K562 (cell line): ENCODE results near the gene HLCS. TPM values are rescaled to one million over a fixed set of nuclear protein-coding genes. Genes with fewer than 3 reads are reported as not detected.

Experiments used
- ATAC-seq: fragments of 200-7000 bp; cut with Tn5 transposase; 3 replicates; pipeline ENCODE4 v1.9.1; 2020; ENCODE audit warnings: moderate library complexity
- BruUV-seq: library from RNA; stranded (reverse); fragments of 400-500 nt; replicated peaks from 2 replicates; lab custom pipeline; 2021; lab: Mats Ljungman, UMichigan
- CTCF ChIA-PET: fragments of 300-600 bp; formaldehyde crosslinking; extraction: SDS; loops from one replicate; lab custom pipeline; 2021; ENCODE audit warnings: low intra/inter-chr PET ratio; lab: Yijun Ruan, JAX
- POLR2A ChIA-PET: fragments of 300-600, 350-650 bp; sonication (Branson Sonifier 250); formaldehyde crosslinking; extraction: SDS; loops from one replicate; lab custom pipeline; 2021; ENCODE audit warnings: antibody characterized with exemption, inconsistent platforms; lab: Yijun Ruan, JAX
- DNase-seq, 4 experiments: peaks; one replicate each; pipeline versions ENCODE4 v3.0.0 to v3.0.0-alpha.2; 2011 to 2018; ENCODE audit warnings: low spot score in 3 of 4, mixed read lengths in 3 of 4; ENCODE audit errors: extremely low read depth in 1 of 4
- FAIRE-seq: peaks from 2 replicates; lab custom pipeline; 2011; peaks lifted over from hg19 to GRCh38; lab: Jason Lieb, UNC
- H2AFZ ChIP-seq: 2 replicates; pipeline ENCODE4 v1.6.0; 2011; ENCODE audit warnings: low read depth, low read length, control low read depth, inconsistent platforms
- H3K27ac ChIP-seq: fragments of 200-600 bp; 3 replicates; pipeline ENCODE4 v1.8.0; 2011; ENCODE audit warnings: low read depth, mild to moderate bottlenecking, control low read depth, inconsistent platforms, low read length, moderate library complexity, mixed read lengths; ENCODE audit errors: extremely low read depth
- H3K27me3 ChIP-seq, 2 experiments: fragments of 300-600 bp in 1 of 2; 2 replicates in 1 of 2; 3 replicates in 1 of 2; pipeline versions ENCODE4 v1.6.0 to v1.8.0; 2011; ENCODE audit warnings: inconsistent platforms in 2 of 2, low read length in 2 of 2, mild to moderate bottlenecking in 1 of 2, mixed read lengths in 1 of 2, moderate library complexity in 1 of 2; ENCODE audit not compliant: control insufficient read depth in 2 of 2, insufficient read depth in 2 of 2
- H3K36me3 ChIP-seq: fragments of 300-600 bp; 3 replicates; pipeline ENCODE4 v1.8.0; 2011; ENCODE audit warnings: mild to moderate bottlenecking, low read length, inconsistent platforms; ENCODE audit not compliant: control insufficient read depth, insufficient read depth
- H3K4me1 ChIP-seq, 2 experiments: fragments of 200-600 bp in 1 of 2; replicated peaks in 1 of 2; 2 replicates in 1 of 2; 3 replicates in 1 of 2; pipeline versions ENCODE4 v1.5.1 to v1.8.0; 2011; ENCODE audit warnings: inconsistent platforms in 2 of 2, low read length in 2 of 2, mild to moderate bottlenecking in 1 of 2, mixed read lengths in 1 of 2, moderate library complexity in 1 of 2; ENCODE audit not compliant: control insufficient read depth in 2 of 2, insufficient read depth in 2 of 2
- H3K4me2 ChIP-seq: 2 replicates; pipeline ENCODE4 v1.6.1; 2011; ENCODE audit warnings: low read length, control low read depth, inconsistent platforms, mixed read lengths; ENCODE audit not compliant: insufficient read depth
- H3K4me3 ChIP-seq: fragments of 200-600 bp; sonication (generic), shearing (Covaris generic); 2 replicates; pipeline ENCODE4 v1.5.1; 2016; ENCODE audit warnings: control low read depth, inconsistent platforms
- H3K79me2 ChIP-seq: fragments of 200-600 bp; 3 replicates; pipeline ENCODE4 v1.8.0; 2011; ENCODE audit warnings: low read length, inconsistent platforms; ENCODE audit not compliant: control insufficient read depth, insufficient read depth
- H3K9ac ChIP-seq, 2 experiments: 2 replicates each; pipeline versions ENCODE4 v1.6.0 to v1.6.1; 2011; ENCODE audit warnings: low read depth in 2 of 2, low read length in 2 of 2, control low read depth in 1 of 2, inconsistent platforms in 1 of 2, mild to moderate bottlenecking in 1 of 2, mixed read lengths in 1 of 2; ENCODE audit not compliant: insufficient read depth in 1 of 2
- H3K9me1 ChIP-seq: one replicate; pipeline ENCODE4 v1.6.0; 2011; ENCODE audit warnings: inconsistent platforms, mild to moderate bottlenecking, low read length, moderate library complexity; ENCODE audit not compliant: control insufficient read depth, insufficient read depth
- H3K9me3 ChIP-seq: replicated peaks from 2 replicates; pipeline ENCODE4 v1.5.1; 2011; ENCODE audit warnings: low read depth, low read length, inconsistent platforms; ENCODE audit not compliant: control insufficient read depth, insufficient read depth
- H4K20me1 ChIP-seq: replicated peaks from 2 replicates; pipeline ENCODE4 v1.6.1; 2011; ENCODE audit warnings: low read length, inconsistent platforms, mixed read lengths; ENCODE audit not compliant: control insufficient read depth, insufficient read depth
- BCOR ChIP-seq: fragments of 450-650 bp; IDR thresholded peaks from 2 replicates; pipeline ENCODE4 v1.6.1; 2016
- CTBP1 ChIP-seq: fragments of 450-650 bp; IDR thresholded peaks from 2 replicates; pipeline ENCODE4 v1.6.1; 2016; ENCODE audit warnings: borderline replicate concordance
- FOXM1 ChIP-seq, 2 experiments: fragments of 450-650 bp in 1 of 2; sonication (generic) in 1 of 2; formaldehyde crosslinking in 1 of 2; IDR thresholded peaks; 2 replicates each; pipeline versions ENCODE4 v1.6.1 to v1.9.0; 2017 to 2022; ENCODE audit warnings: low read depth in 2 of 2, mild to moderate bottlenecking in 2 of 2, missing genetic modification reagents in 1 of 2, moderate library complexity in 1 of 2
- RBM22 ChIP-seq: fragments of 200-400 bp; formaldehyde crosslinking; IDR thresholded peaks from 2 replicates; pipeline ENCODE4 v1.6.1; 2018; ENCODE audit warnings: low read length, low read depth; ENCODE audit not compliant: poor library complexity, severe bottlenecking
- WGBS: fragments of 100-300 bp; shearing (Covaris generic); methylation state at CpG from one replicate; pipeline ENCODE4 v1.1.6; 2016; ENCODE audit warnings: low coverage, mixed read lengths; ENCODE audit not compliant: insufficient coverage; ENCODE audit errors: missing lambda C conversion rate; 5-methylcytosine and 5-hydroxymethylcytosine counted together
- in situ Hi-C: fragments of 300-500 bp; cut with MboI; formaldehyde crosslinking; loops from 4 replicates; pipeline ENCODE4 v1.15.0; 2018; ENCODE audit warnings: inconsistent platforms, mixed read lengths
- intact Hi-C: fragments of 100-400 bp; cut with micrococcal nuclease; formaldehyde crosslinking; loops from 2 replicates; pipeline ENCODE4 v1.14.2; 2022
- polyA plus RNA-seq, 8 experiments: library from polyadenylated mRNA; depleted of rRNA in 4 of 8; stranded (reverse) in 5 of 8; unstranded in 3 of 8; fragments of >200 nt; fragmentation: Nextera tagmentation in 2 of 8; fragmentation: Illumina TruSeq in 1 of 8; extraction: Ambion mirVana in 2 of 8; extraction: Trizol in 1 of 8; gene quantifications; 2 replicates each; pipeline versions ENCODE4 v1.2.1 to v1.2.3, GENCODE V29; 2011 to 2014; ENCODE audit warnings: inconsistent platforms in 1 of 8, missing spikeins in 1 of 8
- total RNA-seq, 7 experiments: library from RNA; depleted of rRNA in 6 of 7; stranded (reverse); fragments of >200 nt in 6 of 7; fragmentation: Illumina TruSeq in 2 of 7; extraction: Trizol in 2 of 7; gene quantifications; 2 replicates each; pipeline versions ENCODE4 v1.2.1 to v1.2.3, GENCODE V29; 2011 to 2021; ENCODE audit warnings: low replicate concordance in 1 of 7
- TF ChIP-seq, protein P1 (sequence below): fragments of 450-650 bp; IDR thresholded peaks from 2 replicates; pipeline ENCODE4 v1.6.1; 2017; ENCODE audit warnings: antibody characterized with exemption, mild to moderate bottlenecking
- TF ChIP-seq, protein P2 (sequence below), 2 experiments: fragments of 150-350 bp in 1 of 2; IDR thresholded peaks; 2 replicates each; pipeline ENCODE4 v1.6.1; 2012 to 2016; ENCODE audit warnings: low read depth in 2 of 2, low read length in 2 of 2, mild to moderate bottlenecking in 1 of 2, moderate library complexity in 1 of 2

Gene HLCS
- total and polyA plus RNA-seq, 9 of the 15 experiments (the other 6 are each of a cell fraction or from before 2014, with no cell fraction given) = 3.0 to 21.5 (median 17.1) TPM

DNA sequence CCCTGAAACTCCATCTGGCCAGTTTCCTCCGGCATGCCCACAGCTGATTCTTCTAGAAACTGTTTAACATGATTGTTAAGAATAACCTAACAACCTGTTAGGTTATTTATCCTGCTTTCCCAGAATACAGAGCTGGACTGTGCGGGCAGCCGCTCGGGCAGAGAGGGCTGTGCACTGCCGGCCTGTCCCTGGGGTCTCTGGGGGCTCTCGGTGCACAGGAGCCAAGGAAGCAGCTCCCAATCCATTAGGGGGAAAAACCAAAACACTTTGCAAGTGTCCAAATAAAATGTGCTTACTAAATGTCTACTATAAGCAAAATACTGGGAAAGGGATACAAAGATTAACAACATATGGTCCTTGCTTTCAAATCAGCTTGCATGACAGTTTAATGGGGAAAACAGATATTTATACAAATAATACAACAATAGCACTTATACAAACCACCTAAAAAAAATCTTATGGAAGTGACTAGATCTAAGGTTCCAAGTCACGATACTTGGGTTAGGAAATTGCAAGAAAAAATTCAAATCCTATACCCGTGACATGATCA is 50.7 kb downstream of the HLCS start:
- H3K9me3 ChIP-seq = no peaks in the 10 kb centered on the region
- WGBS = 87% methylated on average over 8 of the region's 8 CpGs
- H3K9me1 ChIP-seq = no peaks in the 10 kb centered on the region
- no peak overlapping the region for H3K9ac ChIP-seq
- no peak overlapping the region for H3K27ac ChIP-seq
- no peak overlapping the region for H3K4me2 ChIP-seq
- peaks cover 5 to 6% of the 10 kb centered on the region in 2 experiments; a peak in 3 of 5 replicates for H3K4me1 ChIP-seq
- no peak overlapping the region for H2AFZ ChIP-seq
- in situ Hi-C loops = no loop called here
- ChIA-PET POLR2A (interaction anchor here (0.8 to 1.3 kb wide), 3 partner anchors 9 to 192 kb away, joined by 3 to 4 read pairs (median 3); no protein-coding TSS in a partner anchor), CTCF (no interaction called here)
- no peak for TF ChIP-seq BCOR
- no peak for TF ChIP-seq RBM22
- TF ChIP-seq, protein P1, sequence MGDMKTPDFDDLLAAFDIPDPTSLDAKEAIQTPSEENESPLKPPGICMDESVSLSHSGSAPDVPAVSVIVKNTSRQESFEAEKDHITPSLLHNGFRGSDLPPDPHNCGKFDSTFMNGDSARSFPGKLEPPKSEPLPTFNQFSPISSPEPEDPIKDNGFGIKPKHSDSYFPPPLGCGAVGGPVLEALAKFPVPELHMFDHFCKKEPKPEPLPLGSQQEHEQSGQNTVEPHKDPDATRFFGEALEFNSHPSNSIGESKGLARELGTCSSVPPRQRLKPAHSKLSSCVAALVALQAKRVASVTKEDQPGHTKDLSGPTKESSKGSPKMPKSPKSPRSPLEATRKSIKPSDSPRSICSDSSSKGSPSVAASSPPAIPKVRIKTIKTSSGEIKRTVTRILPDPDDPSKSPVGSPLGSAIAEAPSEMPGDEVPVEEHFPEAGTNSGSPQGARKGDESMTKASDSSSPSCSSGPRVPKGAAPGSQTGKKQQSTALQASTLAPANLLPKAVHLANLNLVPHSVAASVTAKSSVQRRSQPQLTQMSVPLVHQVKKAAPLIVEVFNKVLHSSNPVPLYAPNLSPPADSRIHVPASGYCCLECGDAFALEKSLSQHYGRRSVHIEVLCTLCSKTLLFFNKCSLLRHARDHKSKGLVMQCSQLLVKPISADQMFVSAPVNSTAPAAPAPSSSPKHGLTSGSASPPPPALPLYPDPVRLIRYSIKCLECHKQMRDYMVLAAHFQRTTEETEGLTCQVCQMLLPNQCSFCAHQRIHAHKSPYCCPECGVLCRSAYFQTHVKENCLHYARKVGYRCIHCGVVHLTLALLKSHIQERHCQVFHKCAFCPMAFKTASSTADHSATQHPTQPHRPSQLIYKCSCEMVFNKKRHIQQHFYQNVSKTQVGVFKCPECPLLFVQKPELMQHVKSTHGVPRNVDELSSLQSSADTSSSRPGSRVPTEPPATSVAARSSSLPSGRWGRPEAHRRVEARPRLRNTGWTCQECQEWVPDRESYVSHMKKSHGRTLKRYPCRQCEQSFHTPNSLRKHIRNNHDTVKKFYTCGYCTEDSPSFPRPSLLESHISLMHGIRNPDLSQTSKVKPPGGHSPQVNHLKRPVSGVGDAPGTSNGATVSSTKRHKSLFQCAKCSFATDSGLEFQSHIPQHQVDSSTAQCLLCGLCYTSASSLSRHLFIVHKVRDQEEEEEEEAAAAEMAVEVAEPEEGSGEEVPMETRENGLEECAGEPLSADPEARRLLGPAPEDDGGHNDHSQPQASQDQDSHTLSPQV = no peak
- TF ChIP-seq FOXM1 (IDR thresholded peaks at IDR 0.05; ENCODE audit: low read depth) = no peak
- no peak for TF ChIP-seq FOXM1 (CRISPR knock-in tag; IDR thresholded peaks at IDR 0.05; ENCODE audit: low read depth)
- TF ChIP-seq, protein P2, sequence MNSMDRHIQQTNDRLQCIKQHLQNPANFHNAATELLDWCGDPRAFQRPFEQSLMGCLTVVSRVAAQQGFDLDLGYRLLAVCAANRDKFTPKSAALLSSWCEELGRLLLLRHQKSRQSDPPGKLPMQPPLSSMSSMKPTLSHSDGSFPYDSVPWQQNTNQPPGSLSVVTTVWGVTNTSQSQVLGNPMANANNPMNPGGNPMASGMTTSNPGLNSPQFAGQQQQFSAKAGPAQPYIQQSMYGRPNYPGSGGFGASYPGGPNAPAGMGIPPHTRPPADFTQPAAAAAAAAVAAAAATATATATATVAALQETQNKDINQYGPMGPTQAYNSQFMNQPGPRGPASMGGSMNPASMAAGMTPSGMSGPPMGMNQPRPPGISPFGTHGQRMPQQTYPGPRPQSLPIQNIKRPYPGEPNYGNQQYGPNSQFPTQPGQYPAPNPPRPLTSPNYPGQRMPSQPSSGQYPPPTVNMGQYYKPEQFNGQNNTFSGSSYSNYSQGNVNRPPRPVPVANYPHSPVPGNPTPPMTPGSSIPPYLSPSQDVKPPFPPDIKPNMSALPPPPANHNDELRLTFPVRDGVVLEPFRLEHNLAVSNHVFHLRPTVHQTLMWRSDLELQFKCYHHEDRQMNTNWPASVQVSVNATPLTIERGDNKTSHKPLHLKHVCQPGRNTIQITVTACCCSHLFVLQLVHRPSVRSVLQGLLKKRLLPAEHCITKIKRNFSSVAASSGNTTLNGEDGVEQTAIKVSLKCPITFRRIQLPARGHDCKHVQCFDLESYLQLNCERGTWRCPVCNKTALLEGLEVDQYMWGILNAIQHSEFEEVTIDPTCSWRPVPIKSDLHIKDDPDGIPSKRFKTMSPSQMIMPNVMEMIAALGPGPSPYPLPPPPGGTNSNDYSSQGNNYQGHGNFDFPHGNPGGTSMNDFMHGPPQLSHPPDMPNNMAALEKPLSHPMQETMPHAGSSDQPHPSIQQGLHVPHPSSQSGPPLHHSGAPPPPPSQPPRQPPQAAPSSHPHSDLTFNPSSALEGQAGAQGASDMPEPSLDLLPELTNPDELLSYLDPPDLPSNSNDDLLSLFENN (IDR thresholded peaks at IDR 0.05; ENCODE audit: low read depth in 2 of 2, low read length in 2 of 2) = no peak
- TF ChIP-seq CTBP1 = no peak
- H3K79me2 ChIP-seq = no peaks in the 10 kb centered on the region
- no peaks in the 10 kb centered on the region for H4K20me1 ChIP-seq
- no peak for DNase-seq
- no peak for FAIRE-seq
- intact Hi-C loops = no loop called here
- BruUV-seq = no TSS peak
- H3K4me3 ChIP-seq = no peak overlapping the region
- H3K27me3 ChIP-seq = no peaks in the 10 kb centered on the region
- ATAC-seq = no peak
- no peaks in the 10 kb centered on the region for H3K36me3 ChIP-seq
